ENCODE data around the gene ZNF195. TPM values are rescaled to one million over a fixed set of nuclear protein-coding genes. Genes with fewer than 3 reads are reported as not detected.
"Not testable (repeated sequence)": the region's sequence is repeated elsewhere in the genome, so short reads cannot be mapped to it uniquely, and the experiment has no call there.

Gene ZNF195
- total and polyA plus RNA-seq, 2 donors from 2014 or later: 12.9 to 25.3 TPM

DNA sequence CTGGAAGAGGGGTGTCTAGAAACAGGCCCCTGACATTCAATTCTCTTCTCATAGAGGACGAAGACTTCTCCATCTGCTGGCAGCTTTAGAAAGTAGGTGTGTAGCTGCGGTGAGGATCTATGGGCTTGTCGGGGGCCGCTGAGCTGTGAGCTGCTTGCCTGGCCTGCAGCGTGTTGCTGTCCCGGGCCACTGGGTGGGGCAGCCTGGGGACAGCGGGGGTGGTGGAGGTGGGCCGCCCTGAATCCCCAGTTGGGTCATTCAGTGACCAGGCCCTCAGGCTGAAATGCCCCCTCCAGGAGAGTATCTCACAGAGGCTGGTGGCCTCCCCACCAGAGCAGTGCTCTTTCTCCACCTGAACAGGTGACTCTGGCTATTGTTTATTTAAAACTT is 23.9 kb upstream of the ZNF195 start:
- not testable (repeated sequence) for H3K27ac ChIP-seq (ENCODE audit: low read depth in 2 of 2, low read length in 2 of 2); H3K36me3 ChIP-seq (ENCODE audit: control insufficient read depth in 2 of 3, insufficient read depth in 3 of 3, low read length in 3 of 3); H3K4me1 ChIP-seq (ENCODE audit: control insufficient read depth in 2 of 3, insufficient read depth in 2 of 3, low read depth in 1 of 3, low read length in 3 of 3); DNase-seq; H3K27me3 ChIP-seq (ENCODE audit: control insufficient read depth, insufficient read depth, low read length); H3K4me3 ChIP-seq (ENCODE audit: low read length in 3 of 3); H3K9me3 ChIP-seq (ENCODE audit: control insufficient read depth in 2 of 3, insufficient read depth in 1 of 3, low read length in 3 of 3); H3K9ac ChIP-seq (ENCODE audit: low read length in 3 of 3); FAIRE-seq
- intact Hi-C loops (cut with DNase I): loop anchor here (10.0 kb wide), 1 partner anchor 58 kb away; no protein-coding TSS in a partner anchor

- not testable (repeated sequence) for H3K4me1 ChIP-seq (ENCODE audit: control insufficient read depth in 2 of 3, insufficient read depth in 2 of 3, low read depth in 1 of 3, low read length in 3 of 3); H3K36me3 ChIP-seq (ENCODE audit: control insufficient read depth in 2 of 3, insufficient read depth in 3 of 3, low read length in 3 of 3); H3K27me3 ChIP-seq (ENCODE audit: control insufficient read depth, insufficient read depth, low read length); H3K27ac ChIP-seq (ENCODE audit: low read depth in 2 of 2, low read length in 2 of 2); FAIRE-seq; DNase-seq; H3K4me3 ChIP-seq (ENCODE audit: low read length in 3 of 3); H3K9me3 ChIP-seq (ENCODE audit: control insufficient read depth in 2 of 3, insufficient read depth in 1 of 3, low read length in 3 of 3); H3K9ac ChIP-seq (ENCODE audit: low read length in 3 of 3)
- intact Hi-C loops (cut with DNase I): loop anchor here (10.0 kb wide), 1 partner anchor 58 kb away; no protein-coding TSS in a partner anchor
These were observed 23.4 kb upstream of the ZNF195 start for GRCh38 chr11:3402181-3402860.

DNA sequence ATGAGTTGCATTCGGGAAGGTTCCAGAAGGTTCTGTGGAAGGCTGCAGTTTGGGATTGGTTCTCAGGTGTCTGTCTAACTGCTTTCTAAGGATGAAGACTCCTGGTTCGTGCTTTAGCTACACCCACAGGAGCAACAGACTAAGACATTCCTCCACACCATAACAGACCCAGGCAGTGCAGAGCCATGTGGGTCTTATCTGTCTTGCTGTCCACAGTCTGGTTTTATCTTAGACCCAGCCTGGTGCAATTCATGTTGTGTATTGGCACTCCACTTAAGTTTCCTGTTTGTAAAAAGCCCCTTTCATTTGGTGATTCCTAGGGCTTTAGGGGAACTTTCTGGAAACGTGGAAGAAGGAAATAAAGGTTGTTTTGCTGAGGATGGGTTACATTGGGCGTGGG is 22.1 kb upstream of the ZNF195 start:
- intact Hi-C loops (cut with DNase I): loop anchor here (10.0 kb wide), 1 partner anchor 56 kb away; no protein-coding TSS in a partner anchor

DNA sequence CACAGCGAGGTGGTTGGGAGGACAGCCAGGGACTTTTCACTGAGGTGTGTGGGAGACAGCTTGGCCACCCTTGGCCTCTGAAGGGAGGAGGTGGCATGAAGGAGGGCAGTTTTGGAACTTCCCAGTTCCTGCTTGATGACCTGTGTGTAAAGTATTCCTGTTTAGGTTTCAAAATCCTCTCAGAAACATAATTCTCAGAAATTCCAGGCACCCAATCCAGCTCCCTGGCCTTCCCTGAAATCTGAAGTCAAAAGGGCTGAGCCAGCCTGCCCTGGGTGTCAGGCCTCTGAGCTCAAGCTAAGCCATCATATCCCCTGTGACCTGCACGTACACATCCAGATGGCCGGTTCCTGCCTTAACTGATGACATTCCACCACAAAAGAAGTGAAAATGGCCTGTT is 19.6 kb upstream of the ZNF195 start:
- FAIRE-seq; H3K27ac ChIP-seq (ENCODE audit: low read depth in 2 of 2, low read length in 2 of 2); DNase-seq: not testable (repeated sequence)

More for the DNA sequence above, 22.1 kb upstream of the ZNF195 start:
- not testable (repeated sequence) for H3K4me1 ChIP-seq (ENCODE audit: control insufficient read depth in 2 of 3, insufficient read depth in 2 of 3, low read depth in 1 of 3, low read length in 3 of 3); H3K4me3 ChIP-seq (ENCODE audit: low read length in 3 of 3); H3K27ac ChIP-seq (ENCODE audit: low read depth in 2 of 2, low read length in 2 of 2); H3K36me3 ChIP-seq (ENCODE audit: control insufficient read depth in 2 of 3, insufficient read depth in 3 of 3, low read length in 3 of 3); H3K27me3 ChIP-seq (ENCODE audit: control insufficient read depth, insufficient read depth, low read length); H3K9ac ChIP-seq (ENCODE audit: low read length in 3 of 3); FAIRE-seq; H3K9me3 ChIP-seq (ENCODE audit: control insufficient read depth in 2 of 3, insufficient read depth in 1 of 3, low read length in 3 of 3); DNase-seq

DNA sequence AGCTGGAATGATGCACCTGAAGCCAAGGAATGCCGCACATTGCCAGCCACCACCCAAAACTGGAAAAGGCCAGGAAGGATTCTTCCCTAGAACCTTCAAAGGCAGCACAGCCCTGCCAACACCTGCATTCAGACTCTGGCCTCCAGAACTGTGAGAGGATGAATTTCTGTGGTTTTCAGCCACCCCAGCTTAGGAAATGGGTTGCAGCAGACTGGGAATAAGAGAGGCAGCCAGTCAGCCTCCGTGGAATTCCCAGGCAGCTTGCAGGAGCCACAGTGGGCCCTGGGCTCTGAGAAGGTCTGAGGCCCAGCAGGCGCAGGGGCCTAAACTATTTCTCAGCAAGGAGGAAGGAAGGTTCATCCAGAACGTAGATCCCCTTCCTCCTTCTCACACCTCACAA is 19.2 kb upstream of the ZNF195 start:
- DNase-seq; H3K9me3 ChIP-seq (ENCODE audit: control insufficient read depth in 2 of 3, insufficient read depth in 1 of 3, low read length in 3 of 3); H3K9ac ChIP-seq (ENCODE audit: low read length in 3 of 3); intact Hi-C loops (cut with DNase I); H3K4me3 ChIP-seq (ENCODE audit: low read length in 3 of 3); H3K27ac ChIP-seq (ENCODE audit: low read depth in 2 of 2, low read length in 2 of 2); H3K4me1 ChIP-seq (ENCODE audit: control insufficient read depth in 2 of 3, insufficient read depth in 2 of 3, low read depth in 1 of 3, low read length in 3 of 3); FAIRE-seq; H3K36me3 ChIP-seq (ENCODE audit: control insufficient read depth in 2 of 3, insufficient read depth in 3 of 3, low read length in 3 of 3); H3K27me3 ChIP-seq (ENCODE audit: control insufficient read depth, insufficient read depth, low read length): not testable (repeated sequence)

More for the DNA sequence above, 19.6 kb upstream of the ZNF195 start:
- H3K9me3 ChIP-seq (ENCODE audit: control insufficient read depth in 2 of 3, insufficient read depth in 1 of 3, low read length in 3 of 3); H3K9ac ChIP-seq (ENCODE audit: low read length in 3 of 3); H3K27me3 ChIP-seq (ENCODE audit: control insufficient read depth, insufficient read depth, low read length); H3K4me3 ChIP-seq (ENCODE audit: low read length in 3 of 3); H3K36me3 ChIP-seq (ENCODE audit: control insufficient read depth in 2 of 3, insufficient read depth in 3 of 3, low read length in 3 of 3); intact Hi-C loops (cut with DNase I); H3K4me1 ChIP-seq (ENCODE audit: control insufficient read depth in 2 of 3, insufficient read depth in 2 of 3, low read depth in 1 of 3, low read length in 3 of 3): not testable (repeated sequence)

- FAIRE-seq; H3K9ac ChIP-seq (ENCODE audit: low read length in 3 of 3); intact Hi-C loops (cut with DNase I); H3K36me3 ChIP-seq (ENCODE audit: control insufficient read depth in 2 of 3, insufficient read depth in 3 of 3, low read length in 3 of 3); H3K4me1 ChIP-seq (ENCODE audit: control insufficient read depth in 2 of 3, insufficient read depth in 2 of 3, low read depth in 1 of 3, low read length in 3 of 3); DNase-seq; H3K27me3 ChIP-seq (ENCODE audit: control insufficient read depth, insufficient read depth, low read length); H3K27ac ChIP-seq (ENCODE audit: low read depth in 2 of 2, low read length in 2 of 2); H3K4me3 ChIP-seq (ENCODE audit: low read length in 3 of 3); H3K9me3 ChIP-seq (ENCODE audit: control insufficient read depth in 2 of 3, insufficient read depth in 1 of 3, low read length in 3 of 3): not testable (repeated sequence)
These were observed 18.3 kb upstream of the ZNF195 start for GRCh38 chr11:3397210-3397609.

DNA sequence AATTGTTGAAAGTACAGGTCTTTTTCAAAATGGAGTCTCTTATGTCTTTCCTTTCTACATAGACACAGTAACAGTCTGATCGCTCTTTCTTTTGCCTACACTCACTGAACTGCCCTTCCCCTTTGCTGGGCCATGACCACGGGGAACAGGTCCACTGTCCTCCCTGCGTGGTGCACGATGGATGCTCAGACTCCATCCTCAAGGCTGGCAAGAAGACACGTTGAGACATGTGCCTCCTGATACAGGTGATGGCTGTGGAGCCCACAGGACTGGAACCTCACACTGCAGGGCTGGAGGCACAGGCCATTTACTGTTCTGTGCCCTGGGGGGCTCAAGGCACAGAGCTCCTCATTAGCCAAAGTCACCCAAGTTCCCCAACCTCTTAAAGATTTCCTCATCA is 16.5 kb upstream of the ZNF195 start:
- DNase-seq; intact Hi-C loops (cut with DNase I); H3K4me3 ChIP-seq (ENCODE audit: low read length in 3 of 3); H3K27ac ChIP-seq (ENCODE audit: low read depth in 2 of 2, low read length in 2 of 2); H3K4me1 ChIP-seq (ENCODE audit: control insufficient read depth in 2 of 3, insufficient read depth in 2 of 3, low read depth in 1 of 3, low read length in 3 of 3); H3K9me3 ChIP-seq (ENCODE audit: control insufficient read depth in 2 of 3, insufficient read depth in 1 of 3, low read length in 3 of 3); H3K36me3 ChIP-seq (ENCODE audit: control insufficient read depth in 2 of 3, insufficient read depth in 3 of 3, low read length in 3 of 3); H3K27me3 ChIP-seq (ENCODE audit: control insufficient read depth, insufficient read depth, low read length); FAIRE-seq; H3K9ac ChIP-seq (ENCODE audit: low read length in 3 of 3): not testable (repeated sequence)

DNA sequence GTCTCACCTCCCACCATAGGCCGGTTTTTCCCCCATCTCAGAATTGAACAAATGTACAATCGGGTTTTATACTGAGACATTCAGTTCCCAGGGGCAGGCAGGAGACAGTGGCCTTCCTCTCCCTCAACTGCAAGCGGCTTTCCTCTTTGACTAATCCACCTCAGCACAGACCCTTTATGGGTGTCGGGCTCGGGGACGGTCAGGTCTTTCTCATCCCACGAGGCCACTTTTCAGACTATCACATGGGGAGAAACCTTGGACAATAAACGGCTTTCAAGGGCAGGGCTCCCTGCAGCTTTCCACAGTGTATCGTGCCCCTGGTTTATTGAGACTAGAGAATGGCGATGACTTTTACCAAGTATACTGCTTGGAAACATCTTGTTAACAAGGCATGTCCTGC is 16.0 kb upstream of the ZNF195 start:
- H3K36me3 ChIP-seq (ENCODE audit: control insufficient read depth in 2 of 3, insufficient read depth in 3 of 3, low read length in 3 of 3); H3K27ac ChIP-seq (ENCODE audit: low read depth in 2 of 2, low read length in 2 of 2); DNase-seq; intact Hi-C loops (cut with DNase I); H3K27me3 ChIP-seq (ENCODE audit: control insufficient read depth, insufficient read depth, low read length); H3K4me3 ChIP-seq (ENCODE audit: low read length in 3 of 3); H3K4me1 ChIP-seq (ENCODE audit: control insufficient read depth in 2 of 3, insufficient read depth in 2 of 3, low read depth in 1 of 3, low read length in 3 of 3); H3K9me3 ChIP-seq (ENCODE audit: control insufficient read depth in 2 of 3, insufficient read depth in 1 of 3, low read length in 3 of 3); H3K9ac ChIP-seq (ENCODE audit: low read length in 3 of 3); FAIRE-seq: not testable (repeated sequence)

Data from kidney (tissue), 11 donors.